Measurements from ENCODE around the gene SFXN1. TPM values are rescaled to one million over a fixed set of nuclear protein-coding genes. Genes with fewer than 3 reads are reported as not detected.

The SFXN1 gene
- polyA plus RNA-seq, 4 donors = 32.9 to 49.0 (median 47.0) TPM

DNA sequence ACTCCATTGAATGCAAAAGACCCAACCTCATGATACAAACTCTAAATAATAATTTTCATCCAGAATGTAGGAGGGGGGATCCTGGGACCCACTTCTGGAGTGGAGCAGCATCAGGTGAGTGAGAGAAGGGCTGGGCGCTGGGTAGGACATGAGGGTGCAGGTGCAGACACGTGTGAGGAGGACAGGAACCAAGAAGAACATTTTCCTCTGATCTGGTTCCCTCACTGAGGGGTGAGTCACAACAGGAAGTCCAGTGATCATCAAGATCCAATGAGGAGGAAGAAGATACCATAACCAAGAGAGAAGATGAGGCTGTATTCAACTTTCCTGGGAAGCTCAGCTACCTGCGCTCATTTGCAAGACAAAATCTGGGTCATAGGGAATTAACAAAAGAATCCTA, 57.4 kb downstream of the SFXN1 start:
- DNase-seq (ENCODE audit: low read depth in 4 of 4, low spot score in 3 of 4) = no peak

DNA sequence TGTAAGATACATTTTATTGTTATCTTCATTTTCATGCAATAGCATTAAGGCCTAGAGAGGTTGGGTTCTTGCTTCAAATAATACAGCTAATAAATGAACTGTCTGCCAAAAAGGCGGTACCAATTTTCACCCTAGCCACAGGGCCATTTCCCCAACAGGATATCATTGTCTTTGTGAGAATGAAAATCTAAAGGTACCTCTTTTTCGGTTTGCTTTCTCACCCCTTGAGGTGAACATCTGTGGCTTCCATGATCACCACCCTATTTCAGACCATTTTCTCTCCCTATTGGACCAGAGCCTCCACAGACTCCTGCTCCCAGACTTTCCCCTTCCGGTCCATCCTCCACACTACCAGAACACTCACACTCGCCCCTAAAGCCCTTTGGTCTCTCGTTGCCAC, 60.2 kb downstream of the SFXN1 start:
- DNase-seq (ENCODE audit: low read depth in 4 of 4, low spot score in 3 of 4) = no peak

DNA sequence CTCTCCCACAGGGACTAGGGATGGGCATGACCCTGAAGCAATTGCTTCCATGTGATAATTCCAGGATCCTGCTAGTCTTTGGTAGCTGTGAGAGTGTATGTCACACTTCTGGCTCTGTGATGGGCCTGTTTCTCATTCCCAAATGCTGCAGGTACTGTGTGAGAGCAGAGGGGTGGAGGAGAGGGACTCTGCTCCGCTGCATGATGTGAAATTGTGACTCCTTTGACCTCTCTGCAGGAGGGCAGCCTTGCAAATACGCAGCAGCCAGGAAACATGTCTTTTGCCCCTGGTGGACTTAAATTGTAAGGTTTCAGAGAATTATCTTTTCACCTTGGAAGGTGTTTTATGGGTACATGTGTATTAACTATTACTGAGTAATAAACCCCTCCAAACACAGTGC, 61.6 kb downstream of the SFXN1 start:
- no peak for DNase-seq (ENCODE audit: low read depth in 4 of 4, low spot score in 3 of 4)

DNA sequence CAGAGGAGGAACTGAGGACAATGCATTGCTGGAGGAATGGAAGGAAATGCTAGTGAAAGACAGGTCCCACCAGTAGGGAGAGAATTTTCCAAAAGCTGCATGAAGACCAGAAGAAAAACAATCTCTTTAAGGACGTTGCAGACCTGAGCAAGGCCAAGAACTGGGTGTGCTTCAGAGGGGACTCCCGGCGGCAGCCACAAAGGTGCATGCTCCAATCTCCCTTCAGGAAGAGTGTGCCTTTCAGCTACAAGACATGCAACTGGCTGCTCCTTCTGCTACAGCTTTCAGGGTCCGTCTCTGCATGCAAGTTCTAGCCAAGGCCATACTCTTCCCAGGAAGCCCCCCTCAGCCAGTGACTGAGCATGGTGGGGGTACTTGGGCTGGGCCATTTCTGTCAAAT, 62.9 kb downstream of the SFXN1 start:
- DNase-seq (ENCODE audit: low read depth in 4 of 4, low spot score in 3 of 4) = no peak

DNA sequence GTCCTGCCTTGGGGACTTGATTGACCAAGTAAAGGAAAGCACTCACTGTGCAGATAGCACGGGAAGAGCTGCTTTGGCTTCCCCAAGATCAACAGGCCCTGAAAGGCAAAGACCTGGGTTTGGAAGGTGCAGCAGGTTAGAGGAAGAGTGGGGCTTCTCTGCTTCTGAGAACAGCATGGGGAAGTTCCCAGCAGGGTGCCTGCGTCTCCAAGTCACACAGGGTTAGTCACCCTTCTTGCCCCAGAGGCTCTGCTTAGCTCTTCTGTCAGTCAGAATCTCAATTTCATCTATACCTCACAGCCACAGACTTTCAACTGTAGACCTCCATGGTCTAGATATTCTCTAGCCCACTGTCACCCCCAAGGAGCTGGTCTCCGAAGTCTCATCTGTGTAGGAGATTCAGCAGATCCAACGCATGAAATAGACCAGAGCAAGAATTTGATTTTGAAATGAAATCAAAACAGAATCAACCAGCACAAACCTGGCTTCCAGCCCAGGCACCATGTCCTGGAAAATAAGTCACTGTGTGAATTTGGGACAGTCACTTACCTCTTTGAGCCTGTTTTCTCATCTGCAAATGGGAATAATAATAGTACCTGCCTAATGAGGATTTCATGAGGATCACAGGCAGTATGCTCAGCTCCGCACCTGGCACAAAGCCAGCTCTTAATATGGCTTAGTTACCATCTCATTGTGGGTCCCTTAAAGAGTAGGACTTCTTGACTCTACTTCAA, 64.0 kb downstream of the SFXN1 start:
- no peak for DNase-seq (ENCODE audit: low read depth in 4 of 4, low spot score in 3 of 4)

DNA sequence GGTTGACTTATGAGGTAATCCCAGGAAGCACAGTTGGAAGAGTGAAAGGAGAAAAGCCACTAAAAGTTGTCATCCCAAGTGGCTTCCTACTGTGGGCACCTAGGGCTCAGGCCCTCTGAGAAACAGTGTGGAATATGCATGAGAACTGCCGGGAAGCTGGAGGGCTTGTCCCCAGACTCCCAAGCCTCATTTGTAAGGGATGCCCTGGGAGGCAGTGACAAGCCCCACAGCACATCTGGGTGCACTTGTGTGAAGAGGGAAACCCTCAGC, 64.5 kb downstream of the SFXN1 start:
- no peak for DNase-seq (ENCODE audit: low read depth in 4 of 4, low spot score in 3 of 4)

DNA sequence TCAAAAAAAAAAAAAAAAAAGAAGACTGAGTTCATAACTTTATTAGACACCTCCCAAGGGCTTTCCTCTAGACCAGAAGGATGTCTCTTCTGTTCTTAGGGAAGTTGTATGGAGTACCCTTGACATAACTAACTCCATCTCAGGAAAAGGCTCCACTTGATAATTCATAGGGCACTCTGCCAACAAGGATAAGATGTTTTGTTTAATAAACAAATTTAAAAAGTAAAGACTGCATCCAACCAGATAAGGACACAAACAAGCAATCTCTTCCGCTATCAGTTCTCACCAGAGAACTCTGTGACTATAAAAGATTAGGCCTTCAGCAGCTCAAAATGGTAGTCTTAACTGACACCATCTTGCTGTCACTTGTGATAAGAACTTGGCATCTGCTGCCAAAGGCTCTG, 65.8 kb downstream of the SFXN1 start:
- no peak for DNase-seq (ENCODE audit: low read depth in 4 of 4, low spot score in 3 of 4)

DNA sequence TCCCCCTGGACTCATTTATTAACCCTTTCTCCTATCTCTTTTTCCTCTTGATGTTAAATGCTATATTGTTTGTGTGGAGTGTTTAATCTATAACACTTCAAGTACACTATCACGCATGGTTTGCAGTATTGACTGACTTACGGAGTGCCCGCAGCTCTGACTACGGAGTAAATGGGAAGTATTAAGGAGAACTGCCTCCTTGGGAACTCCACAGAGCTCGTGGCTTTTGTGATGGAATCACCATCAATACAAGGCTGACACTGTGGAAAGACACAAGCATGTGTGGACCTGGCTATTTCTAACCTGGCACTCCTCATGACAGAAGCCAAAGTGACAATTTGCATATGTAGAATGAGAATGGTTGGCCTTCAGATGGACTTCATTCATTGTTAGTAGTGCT, 66.2 kb downstream of the SFXN1 start:
- no peak for DNase-seq (ENCODE audit: low read depth in 4 of 4, low spot score in 3 of 4)

DNA sequence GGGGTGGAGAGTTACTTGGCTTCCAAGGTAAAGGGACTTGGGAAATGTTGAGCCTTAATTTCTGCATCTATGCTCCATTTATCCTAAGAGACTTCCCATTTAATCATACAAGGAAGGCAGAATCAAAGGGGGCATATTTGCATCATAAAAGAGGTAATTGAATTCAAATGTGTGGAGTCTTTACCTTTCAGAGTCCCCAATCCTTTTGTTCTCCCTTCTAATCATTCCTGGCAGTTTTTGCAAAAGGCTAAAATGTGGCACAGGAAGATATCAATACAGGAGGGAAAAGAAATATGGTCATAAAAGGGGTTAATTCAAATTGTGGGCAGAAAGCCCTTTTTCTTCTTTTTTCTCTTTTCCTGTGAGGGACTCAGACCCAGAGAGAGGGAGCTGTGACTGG, 69.5 kb downstream of the SFXN1 start:
- DNase-seq (ENCODE audit: low read depth in 4 of 4, low spot score in 3 of 4) = no peak

DNA sequence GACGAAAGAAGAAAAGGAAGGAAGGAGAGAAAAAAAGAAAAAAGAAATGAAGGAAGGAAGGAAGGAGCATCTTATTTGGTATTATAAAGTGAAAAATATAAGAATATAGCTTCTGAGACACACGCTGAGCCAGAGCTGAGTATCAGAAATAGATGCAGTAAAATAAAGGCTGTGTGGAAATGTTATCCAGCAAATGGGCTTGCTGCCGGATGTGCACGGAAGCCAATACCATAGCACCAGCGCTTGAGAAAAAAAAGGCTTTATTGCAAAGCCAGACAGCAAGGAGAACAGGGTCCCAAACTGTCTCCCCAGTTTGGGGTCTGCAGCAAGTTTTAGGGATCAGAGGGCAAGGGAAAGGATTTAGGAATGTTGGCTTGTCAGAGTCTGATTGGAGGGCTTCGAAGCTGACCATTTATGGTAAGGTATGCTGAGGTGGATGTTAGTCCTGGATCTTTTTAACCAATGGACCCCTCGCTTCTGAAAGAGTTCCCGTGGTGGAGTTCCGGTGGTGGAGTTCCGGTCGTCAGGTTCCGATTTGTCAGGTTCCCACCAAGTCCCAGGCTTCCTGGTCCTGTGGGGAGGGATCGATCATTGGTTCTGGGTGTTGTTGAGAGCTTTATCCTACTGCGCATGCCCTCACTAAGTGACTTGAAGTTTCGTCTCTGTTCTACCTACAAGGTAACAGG, 70.4 kb downstream of the SFXN1 start:
- DNase-seq (ENCODE audit: low read depth in 4 of 4, low spot score in 3 of 4) = no peak

DNA sequence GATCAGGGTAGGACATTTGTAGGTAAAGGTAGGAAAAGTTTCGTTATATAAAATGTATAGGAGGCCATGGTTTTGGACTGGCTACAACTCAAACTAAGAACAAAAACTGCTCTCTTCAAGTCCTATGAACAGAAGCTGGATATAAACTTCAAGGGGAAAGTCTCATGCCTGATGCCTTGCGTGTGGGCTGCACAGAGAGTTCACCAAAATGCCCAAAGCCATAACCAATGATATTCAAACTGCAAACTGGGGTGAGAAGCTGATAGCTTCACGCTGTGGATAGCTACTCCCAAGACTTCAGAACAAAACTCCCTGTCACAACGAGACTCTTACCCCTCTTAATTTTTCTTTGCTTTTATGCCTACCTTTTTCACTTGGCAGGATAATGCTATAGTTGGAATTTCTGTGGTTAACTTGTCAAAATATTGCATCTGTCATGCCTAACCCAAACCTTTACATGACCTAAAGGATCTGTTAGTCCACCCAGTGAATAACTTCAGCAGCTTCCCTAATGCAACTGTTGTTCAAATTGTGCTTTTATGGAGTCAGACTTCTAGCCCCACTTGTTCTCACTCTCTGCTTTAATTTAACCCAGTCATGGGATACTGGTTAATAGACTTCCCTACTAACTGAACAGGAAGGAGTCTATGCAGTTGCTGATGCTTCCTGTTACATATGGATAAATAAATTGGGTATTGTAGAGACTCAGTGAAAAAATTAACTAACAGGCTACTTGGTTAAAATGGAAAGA, 71.9 kb downstream of the SFXN1 start:
- no peak for DNase-seq (ENCODE audit: low read depth in 4 of 4, low spot score in 3 of 4)

DNA sequence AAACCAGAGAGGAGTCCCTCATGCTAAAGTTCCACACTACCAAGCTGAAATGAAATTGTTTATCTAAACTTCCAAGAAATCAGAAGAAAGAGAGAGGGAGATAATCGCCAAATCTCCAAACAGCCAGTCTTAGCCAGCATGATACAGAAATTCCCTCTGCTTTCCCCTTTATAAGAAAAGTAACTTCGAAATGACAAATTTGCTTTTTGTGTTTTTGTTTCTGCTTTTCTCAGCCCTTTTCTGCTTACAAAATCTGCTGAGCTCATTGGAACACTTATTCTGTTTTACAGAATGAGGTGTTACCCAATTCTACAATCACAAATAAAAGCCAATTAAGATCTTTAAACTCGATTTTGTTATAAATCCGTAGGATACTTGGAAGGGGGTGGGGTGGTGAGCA, 72.9 kb downstream of the SFXN1 start:
- no peak for DNase-seq (ENCODE audit: low read depth in 4 of 4, low spot score in 3 of 4)

DNA sequence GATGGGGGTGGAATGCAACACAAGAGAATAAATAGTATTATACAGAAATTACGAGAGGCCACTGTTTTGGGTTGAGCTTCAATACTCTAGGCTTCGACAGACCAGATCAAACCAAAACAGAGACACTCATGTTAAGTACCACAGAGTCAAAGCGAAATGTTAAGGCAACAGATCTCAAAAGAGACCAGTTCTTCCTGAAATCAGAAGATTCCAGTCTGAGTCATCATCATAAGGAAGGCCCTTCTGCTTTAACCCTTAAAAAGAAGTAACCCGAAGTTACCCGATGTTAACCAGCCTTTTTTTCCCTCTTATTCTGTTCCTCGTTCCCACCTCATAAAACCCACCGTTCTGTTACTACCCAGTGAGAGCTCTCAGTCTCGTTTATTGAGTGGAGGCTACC, 75.9 kb downstream of the SFXN1 start:
- DNase-seq (ENCODE audit: low read depth in 4 of 4, low spot score in 3 of 4) = no peak

DNA sequence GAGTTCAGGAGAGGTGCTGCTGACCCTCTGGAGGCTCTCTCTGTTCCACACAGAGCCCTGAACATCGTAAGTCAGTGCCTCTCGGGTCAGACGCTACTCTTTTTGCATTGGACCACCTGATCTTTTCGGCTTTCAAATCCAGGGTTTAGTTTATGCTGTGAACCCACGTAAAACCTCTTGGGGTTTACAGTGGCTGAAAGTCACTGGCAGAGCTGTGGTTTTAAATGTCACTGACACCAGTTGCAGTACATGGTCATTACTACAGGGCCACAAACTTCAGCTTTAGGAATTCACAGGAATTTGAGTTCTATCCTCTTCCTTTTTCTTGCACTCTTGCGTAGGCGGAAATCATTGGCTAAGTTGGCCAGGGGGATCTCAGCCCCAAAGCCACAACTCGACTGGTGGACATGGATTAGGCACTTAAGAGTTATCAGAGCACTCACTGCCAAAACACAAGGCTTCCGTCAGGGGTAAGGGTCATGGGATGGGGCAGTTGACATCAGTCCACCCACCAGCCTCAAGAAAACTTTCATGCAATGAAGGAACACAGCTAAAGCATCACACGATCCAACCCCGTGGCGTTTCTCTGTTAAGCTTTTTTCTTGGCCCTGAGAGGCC, 76.9 kb downstream of the SFXN1 start:
- DNase-seq (ENCODE audit: low read depth in 4 of 4, low spot score in 3 of 4) = no peak

DNA sequence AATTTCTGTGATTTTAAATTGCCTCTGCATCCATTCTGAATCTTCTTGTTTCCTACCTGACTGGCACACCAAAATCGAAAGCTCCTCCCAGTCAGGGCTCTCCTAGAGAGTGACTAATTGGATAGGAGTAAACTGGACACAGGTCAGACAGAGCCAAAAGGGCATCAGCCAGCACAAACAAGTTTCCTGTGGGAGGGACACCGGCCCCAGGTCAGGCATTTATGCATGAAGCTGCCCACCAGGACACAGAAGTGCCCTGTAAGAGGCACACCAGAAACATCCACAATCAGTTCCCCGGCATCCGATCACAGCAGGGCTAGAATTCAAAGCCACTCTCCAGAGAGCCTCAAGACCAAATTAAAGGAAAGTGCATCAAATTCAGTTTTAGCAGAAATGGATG, 78.4 kb downstream of the SFXN1 start:
- no peak for DNase-seq (ENCODE audit: low read depth in 4 of 4, low spot score in 3 of 4)

DNA sequence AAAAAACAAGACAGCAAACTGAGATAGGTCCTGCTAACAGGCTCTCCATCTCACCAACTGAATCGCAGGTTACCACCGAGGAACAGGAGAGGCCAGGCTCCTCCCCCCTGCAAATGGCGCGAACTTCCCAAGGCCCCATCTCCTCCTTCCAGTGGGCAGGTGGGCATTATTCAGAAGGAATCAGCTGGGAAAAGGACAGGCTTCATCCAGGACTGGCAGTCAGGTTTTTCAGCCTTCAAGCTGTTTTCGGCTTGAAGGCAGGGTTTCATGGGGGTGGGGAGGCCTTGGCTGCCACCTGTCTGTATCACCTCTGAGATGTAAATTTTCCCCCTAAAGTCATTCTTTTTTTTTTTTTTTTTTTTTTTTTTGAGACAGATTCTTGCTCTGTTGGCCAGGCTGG, 79.4 kb downstream of the SFXN1 start:
- no peak for DNase-seq (ENCODE audit: low read depth in 4 of 4, low spot score in 3 of 4)

DNA sequence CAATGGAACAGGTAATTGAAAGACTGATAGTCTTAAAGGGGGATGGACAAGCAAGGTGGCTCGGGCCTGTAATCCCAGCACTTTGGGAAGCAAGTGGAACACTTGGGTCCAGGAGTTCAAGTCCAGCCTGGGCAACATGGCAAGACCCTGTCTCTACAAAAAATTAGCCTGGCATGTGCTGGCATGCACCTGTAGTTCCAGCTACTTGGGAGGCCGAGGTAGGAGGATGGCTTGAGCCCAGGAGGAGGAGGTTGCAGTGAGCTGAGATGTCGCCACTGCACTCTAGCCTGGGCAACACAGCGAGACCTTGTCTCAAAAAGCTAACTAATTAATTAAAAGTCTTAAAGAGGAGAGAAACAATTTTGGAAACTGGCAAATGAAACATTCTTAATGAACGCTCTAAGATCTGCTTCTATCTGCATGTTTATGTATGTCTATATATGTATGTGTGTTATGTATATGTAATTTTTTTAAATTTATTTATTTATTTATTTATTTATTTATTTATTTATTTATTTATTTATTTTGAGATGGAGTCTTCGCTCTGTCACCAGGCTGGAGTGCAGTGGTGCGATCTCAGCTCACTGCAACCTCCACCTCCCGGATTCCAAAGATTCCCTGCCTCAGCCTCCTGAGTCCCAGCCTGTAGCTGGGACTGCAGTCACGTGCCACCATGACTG, 80.6 kb downstream of the SFXN1 start:
- DNase-seq (ENCODE audit: low read depth in 4 of 4, low spot score in 3 of 4) = no peak

DNA sequence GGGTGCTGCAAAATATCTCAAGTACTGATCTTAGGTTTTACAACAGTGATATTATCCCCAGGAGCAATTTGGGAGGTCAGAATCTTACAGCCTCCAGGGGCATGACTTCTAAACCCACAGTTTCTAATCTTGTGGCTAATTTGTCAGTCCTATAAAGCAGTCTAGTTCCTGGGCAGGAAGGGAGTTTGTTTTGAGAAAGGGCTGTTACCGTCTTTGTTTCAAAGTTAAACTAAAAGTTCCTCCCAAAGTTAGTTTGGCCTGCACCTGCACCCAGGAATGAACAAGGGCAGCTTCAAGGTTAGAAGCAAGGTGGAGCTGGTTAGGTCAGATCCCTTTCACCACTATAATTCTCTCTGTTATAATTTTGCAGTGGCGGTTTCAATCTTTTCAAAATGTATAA, 81.7 kb downstream of the SFXN1 start:
- no peak for DNase-seq (ENCODE audit: low read depth in 4 of 4, low spot score in 3 of 4)

DNA sequence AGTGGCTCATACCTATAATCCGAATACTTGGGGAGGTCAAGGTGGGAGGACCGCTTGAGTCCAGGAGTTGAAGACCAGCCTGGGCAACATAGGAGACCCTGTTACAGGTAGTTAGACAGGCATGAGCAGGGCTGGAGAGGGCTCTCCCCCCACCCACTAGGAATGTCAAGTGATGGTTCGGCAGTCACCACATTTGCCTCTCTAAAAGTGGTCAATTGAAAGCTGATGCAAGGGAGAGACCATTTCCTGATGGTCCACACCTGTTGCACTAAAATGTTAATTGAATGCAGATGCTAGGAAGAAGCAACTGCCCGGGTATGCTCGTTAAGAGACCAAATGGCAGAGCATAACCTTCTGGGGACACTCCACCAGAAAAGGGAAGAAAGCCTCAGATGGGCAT, 82.7 kb downstream of the SFXN1 start:
- DNase-seq (ENCODE audit: low read depth in 4 of 4, low spot score in 3 of 4) = no peak

DNA sequence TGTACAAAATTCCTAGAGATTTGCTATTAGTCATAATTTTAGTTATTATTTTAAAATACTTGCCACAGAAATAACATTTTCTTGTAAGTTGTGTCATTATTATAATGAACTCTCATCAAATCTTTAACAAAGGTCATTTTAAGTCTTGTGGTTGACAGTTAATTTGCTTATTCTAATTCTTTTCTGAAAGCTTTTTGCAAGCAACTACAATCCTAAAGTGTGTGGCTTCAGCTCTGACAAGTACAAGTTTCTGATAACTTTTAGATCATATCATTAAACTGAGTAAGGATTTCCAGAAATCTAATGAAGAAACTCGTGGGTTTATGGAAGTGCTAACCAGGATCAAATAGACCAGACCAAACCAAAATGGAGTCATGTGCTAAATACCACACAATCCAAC, 86.4 kb downstream of the SFXN1 start:
- DNase-seq (ENCODE audit: low read depth in 4 of 4, low spot score in 3 of 4) = no peak

DNA sequence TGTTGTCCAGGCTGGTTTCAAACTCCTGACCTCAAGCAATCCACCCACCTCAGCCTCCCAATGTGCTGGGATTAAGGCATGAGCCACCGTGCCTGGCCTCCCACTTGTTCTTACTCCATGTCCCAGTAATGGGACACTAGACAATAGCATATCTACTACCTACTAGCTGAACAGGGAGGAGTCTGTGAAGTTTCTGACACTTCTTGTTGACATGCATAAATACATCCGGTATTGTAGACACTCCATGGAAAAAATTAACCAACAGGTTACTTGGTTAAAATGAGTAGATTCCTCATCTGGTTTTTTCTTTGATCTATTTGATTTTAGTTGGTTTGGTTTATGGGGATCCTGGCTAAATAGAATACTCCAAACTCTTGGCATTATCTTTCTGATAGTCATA, 88.3 kb downstream of the SFXN1 start:
- DNase-seq (ENCODE audit: low read depth in 4 of 4, low spot score in 3 of 4) = no peak

All from left renal pelvis (tissue), 4 donors.